Measurements from ENCODE around the gene TEX22. TPM values are rescaled to one million over a fixed set of nuclear protein-coding genes. Genes with fewer than 3 reads are reported as not detected.
A peak's percentile ranks its signal among the peaks of the same experiment; 100 is the strongest.
"Not testable (repeated sequence)": the region's sequence is repeated elsewhere in the genome, so short reads cannot be mapped to it uniquely, and the experiment has no call there.

Gene TEX22
- total and polyA plus RNA-seq, 4 donors, result 0.18 to 2.1 (median 0.77) TPM

DNA sequence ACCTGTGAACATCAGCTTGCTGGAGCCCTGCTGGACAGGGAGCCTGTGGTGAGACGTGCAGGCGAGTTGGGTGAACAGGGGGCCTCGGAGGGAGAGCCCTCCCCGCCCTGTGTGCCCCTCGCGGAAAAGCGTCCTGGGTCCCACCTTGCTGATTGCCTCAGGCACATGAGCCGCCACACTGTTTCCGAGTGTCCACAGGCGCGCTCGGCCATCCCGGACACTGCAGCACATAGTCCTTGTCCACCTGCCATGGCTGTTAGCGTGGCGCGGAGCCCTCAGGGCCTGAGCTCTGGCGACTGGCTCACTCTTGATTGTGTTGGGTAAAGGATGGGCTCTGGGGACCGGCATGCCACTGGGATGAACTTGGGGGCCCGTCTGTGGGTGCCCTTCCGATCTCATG is 43.8 kb upstream of the TEX22 start:
- DNase-seq, result no peak
- H3K4me1 ChIP-seq (ENCODE audit: control insufficient read depth in 1 of 2, insufficient read depth in 2 of 2, low read length in 2 of 2), result no peaks in the 10 kb centered on the region
- intact Hi-C loops (cut with DNase I), result loop anchor here in 1 of 2 donors (5.0 kb wide), 1 partner anchor 262 kb away; no protein-coding TSS in a partner anchor
- WGBS, 2 donors, result 95 to 97% methylated on average over 20 of the region's 20 CpGs
- no peaks in the 10 kb centered on the region for H3K36me3 ChIP-seq (ENCODE audit: control insufficient read depth in 1 of 2, insufficient read depth in 2 of 2, low read length in 1 of 2)
- H3K27me3 ChIP-seq (ENCODE audit: control insufficient read depth in 1 of 2, insufficient read depth in 2 of 2, low read length in 1 of 2), result no peaks in the 10 kb centered on the region
- H3K9me3 ChIP-seq (ENCODE audit: control insufficient read depth, low read length), result no peaks in the 10 kb centered on the region
- H3K27ac ChIP-seq (ENCODE audit: low read depth in 1 of 2, low read length in 2 of 2), result no peak overlapping the region
- no peak for ATAC-seq (ENCODE audit: low FRiP score)
- H3K4me3 ChIP-seq (ENCODE audit: low read length in 2 of 2), result no peak overlapping the region

DNA sequence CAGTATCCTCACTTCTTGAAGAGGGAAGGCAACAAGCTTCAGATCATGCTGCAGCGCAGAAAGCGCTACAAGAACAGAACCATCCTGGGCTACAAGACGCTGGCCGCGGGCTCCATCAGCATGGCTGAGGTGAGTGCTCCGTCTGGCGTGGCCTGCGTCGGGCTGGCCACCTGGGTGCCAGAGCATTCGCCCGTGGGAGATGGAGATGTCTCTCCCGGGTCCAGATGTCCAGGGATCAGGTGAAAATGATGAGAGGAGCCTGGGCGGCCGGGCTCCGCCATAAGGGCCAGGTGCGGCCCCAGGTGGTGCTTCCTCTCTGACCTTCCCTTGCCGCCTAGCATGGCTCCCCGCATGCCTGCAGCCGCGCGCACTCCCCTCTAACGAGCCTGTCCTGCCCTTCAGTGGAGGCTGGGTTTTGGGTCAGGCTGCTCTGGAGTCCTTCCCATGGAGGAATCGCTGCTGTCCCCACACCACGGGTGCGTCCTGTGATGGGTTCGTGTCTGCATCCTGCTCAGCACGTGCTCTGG is 43.2 kb upstream of the TEX22 start:
- intact Hi-C loops (cut with DNase I), result no loop called here
- Histone ChIP-seq H3K27ac (ENCODE audit: low read depth in 1 of 2, low read length in 2 of 2) (no peak overlapping the region), H3K27me3 (ENCODE audit: control insufficient read depth in 1 of 2, insufficient read depth in 2 of 2, low read length in 1 of 2) (no peaks in the 10 kb centered on the region), H3K4me1 (ENCODE audit: control insufficient read depth in 1 of 2, insufficient read depth in 2 of 2, low read length in 2 of 2) (no peaks in the 10 kb centered on the region), H3K4me3 (ENCODE audit: low read length in 2 of 2) (no peak overlapping the region), H3K36me3 (ENCODE audit: control insufficient read depth in 1 of 2, insufficient read depth in 2 of 2, low read length in 1 of 2) (no peaks in the 10 kb centered on the region), H3K9me3 (ENCODE audit: control insufficient read depth, low read length) (no peaks in the 10 kb centered on the region)
- no peak for ATAC-seq (ENCODE audit: low FRiP score)
- DNase-seq, result no peak
- WGBS, 2 donors, result 92 to 93% methylated on average over 27 of the region's 27 CpGs

DNA sequence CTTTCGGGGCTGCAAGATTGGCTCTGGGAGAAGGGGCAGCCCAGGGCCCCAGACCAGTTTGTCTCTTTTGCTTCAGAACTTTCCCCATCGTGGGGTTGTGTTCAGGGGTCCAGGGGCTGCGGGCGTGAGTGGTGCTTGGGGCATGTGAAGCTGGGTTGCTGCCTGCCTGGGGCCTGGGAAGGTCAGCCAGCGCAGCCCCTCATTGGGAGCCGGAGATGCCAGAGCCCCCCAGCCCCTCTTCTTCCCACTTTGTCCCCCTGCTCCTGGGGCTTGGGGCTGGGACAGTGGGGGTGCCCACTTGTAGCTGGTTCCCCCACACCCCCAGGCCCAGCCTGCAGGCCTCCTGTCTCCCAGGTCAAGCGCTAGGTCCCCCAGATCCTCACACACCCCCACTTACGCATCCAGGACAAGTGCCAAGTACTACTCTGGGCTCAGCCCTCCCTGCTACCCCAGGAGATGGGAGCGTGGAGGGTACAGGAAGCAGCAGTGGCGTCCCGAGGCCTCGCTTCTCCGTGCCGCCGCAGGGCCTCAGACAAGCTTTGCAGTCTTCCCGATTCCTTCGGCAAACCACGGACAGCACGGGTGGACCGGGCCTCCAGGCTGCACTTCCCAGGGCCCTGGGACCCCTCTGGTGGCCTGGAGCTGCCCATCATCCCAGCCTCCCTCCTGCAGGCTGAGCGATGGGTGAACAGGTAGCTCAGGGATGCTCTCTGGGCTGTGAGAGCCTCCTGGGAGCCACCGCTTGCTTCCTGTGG is 42.3 kb upstream of the TEX22 start:
- intact Hi-C loops (cut with DNase I), result no loop called here

DNA sequence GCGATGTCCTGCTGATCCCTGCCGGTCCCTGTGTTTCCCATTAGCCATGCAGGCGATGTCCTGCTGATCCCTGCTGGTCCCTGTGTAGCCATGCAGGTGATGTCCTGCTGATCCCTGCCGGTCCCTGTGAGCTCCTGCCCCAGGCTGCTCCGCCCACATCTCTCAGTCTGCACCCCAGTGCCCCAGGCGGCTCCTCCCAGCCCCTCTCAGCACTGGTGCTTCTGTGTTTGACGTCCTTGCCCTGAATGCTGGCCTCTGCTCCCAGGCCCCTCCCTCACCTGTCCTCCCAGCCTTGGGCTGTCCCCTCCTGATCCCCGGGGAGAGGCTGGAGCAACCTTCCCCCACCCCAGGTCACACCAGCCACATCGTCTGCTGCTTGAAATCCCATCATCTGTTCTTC is 41.4 kb upstream of the TEX22 start:
- H3K27me3 ChIP-seq (ENCODE audit: control insufficient read depth in 1 of 2, insufficient read depth in 2 of 2, low read length in 1 of 2), result no peaks in the 10 kb centered on the region
- 83 to 86% methylated on average over 9 of the region's 9 CpGs for WGBS, 2 donors
- no peak overlapping the region for H3K27ac ChIP-seq (ENCODE audit: low read depth in 1 of 2, low read length in 2 of 2)
- no peaks in the 10 kb centered on the region for H3K4me1 ChIP-seq (ENCODE audit: control insufficient read depth in 1 of 2, insufficient read depth in 2 of 2, low read length in 2 of 2)
- ATAC-seq (ENCODE audit: low FRiP score) (no peak), DNase-seq (no peak)
- no peaks in the 10 kb centered on the region for H3K36me3 ChIP-seq (ENCODE audit: control insufficient read depth in 1 of 2, insufficient read depth in 2 of 2, low read length in 1 of 2)
- no peak overlapping the region for H3K4me3 ChIP-seq (ENCODE audit: low read length in 2 of 2)
- no peaks in the 10 kb centered on the region for H3K9me3 ChIP-seq (ENCODE audit: control insufficient read depth, low read length)
- intact Hi-C loops (cut with DNase I), result no loop called here

More for the DNA sequence above, 42.3 kb upstream of the TEX22 start:
- no peaks in the 10 kb centered on the region for H3K4me1 ChIP-seq (ENCODE audit: control insufficient read depth in 1 of 2, insufficient read depth in 2 of 2, low read length in 2 of 2)
- no peak overlapping the region for H3K4me3 ChIP-seq (ENCODE audit: low read length in 2 of 2)
- no peaks in the 10 kb centered on the region for H3K36me3 ChIP-seq (ENCODE audit: control insufficient read depth in 1 of 2, insufficient read depth in 2 of 2, low read length in 1 of 2)
- H3K27me3 ChIP-seq (ENCODE audit: control insufficient read depth in 1 of 2, insufficient read depth in 2 of 2, low read length in 1 of 2), result no peaks in the 10 kb centered on the region
- DNase-seq (no peak), ATAC-seq (ENCODE audit: low FRiP score) (no peak)
- no peaks in the 10 kb centered on the region for H3K9me3 ChIP-seq (ENCODE audit: control insufficient read depth, low read length)
- no peak overlapping the region for H3K27ac ChIP-seq (ENCODE audit: low read depth in 1 of 2, low read length in 2 of 2)
- WGBS, 2 donors, result 89 to 90% methylated on average over 22 of the region's 22 CpGs

DNA sequence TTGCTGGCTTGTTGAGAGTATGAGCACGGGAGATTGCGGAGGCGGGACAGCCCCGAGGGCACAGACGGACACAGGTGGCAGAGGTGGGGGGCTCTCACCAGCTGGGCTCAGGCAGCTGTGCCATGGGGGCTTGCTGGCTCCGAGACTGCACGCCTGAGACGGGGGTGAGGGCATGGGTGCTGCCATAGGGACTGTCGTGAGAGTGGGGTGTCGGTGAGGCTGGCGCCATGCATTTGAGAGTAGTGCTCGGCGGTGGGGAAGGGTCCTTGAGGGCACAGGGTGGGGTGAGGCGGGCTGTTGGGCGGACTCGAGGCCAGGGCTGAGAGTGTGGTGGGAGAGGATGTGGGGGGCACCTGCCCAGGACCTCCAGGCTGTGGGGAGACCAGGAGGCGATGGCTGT is 40.7 kb upstream of the TEX22 start:
- Histone ChIP-seq H3K4me3 (ENCODE audit: low read length in 2 of 2) (no peak overlapping the region), H3K4me1 (ENCODE audit: control insufficient read depth in 1 of 2, insufficient read depth in 2 of 2, low read length in 2 of 2) (no peaks in the 10 kb centered on the region), H3K36me3 (ENCODE audit: control insufficient read depth in 1 of 2, insufficient read depth in 2 of 2, low read length in 1 of 2) (no peaks in the 10 kb centered on the region), H3K27ac (ENCODE audit: low read depth in 1 of 2, low read length in 2 of 2) (no peak overlapping the region), H3K27me3 (ENCODE audit: control insufficient read depth in 1 of 2, insufficient read depth in 2 of 2, low read length in 1 of 2) (no peaks in the 10 kb centered on the region), H3K9me3 (ENCODE audit: control insufficient read depth, low read length) (no peaks in the 10 kb centered on the region)
- peak; percentile 15 for ATAC-seq (ENCODE audit: low FRiP score)
- DNase-seq, result no peak
- intact Hi-C loops (cut with DNase I), result no loop called here
- 92 to 96% methylated on average over 17 of the region's 17 CpGs for WGBS, 2 donors

DNA sequence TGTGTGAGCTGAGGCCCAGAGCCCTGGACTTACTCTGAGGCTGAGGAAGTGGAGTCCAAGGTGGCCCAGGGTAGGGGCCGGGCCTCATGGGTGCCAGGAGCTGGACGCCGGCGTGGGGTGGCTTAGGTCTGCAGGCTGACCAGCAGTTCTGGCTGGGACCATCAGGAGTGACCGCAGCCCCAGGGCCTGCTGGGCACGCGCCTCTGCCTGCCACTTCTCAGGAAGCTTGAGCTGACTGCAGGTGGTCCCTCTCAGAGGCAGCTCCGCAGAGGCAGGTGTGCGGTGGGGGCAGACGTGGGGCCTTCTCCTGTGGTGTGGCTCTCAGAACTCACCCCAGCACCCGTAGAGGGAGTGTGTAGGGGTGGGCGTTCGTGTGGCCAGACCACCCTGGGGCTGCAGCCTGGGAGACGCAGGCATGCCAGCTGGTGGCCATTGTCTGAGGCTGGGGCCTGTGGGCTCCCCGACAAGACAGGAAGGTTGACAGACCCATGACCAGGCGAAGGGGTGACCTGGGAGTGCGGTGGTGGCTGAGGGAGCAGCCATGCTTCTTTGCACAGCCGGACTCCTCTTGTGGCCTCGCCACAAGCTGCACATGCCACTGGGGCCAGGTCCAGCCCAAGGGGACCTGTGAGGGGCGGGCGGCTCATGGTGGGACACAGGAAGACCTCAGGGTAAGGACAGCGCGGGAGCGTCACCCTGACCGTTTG is 40.0 kb upstream of the TEX22 start:
- DNase-seq (no peak), ATAC-seq (ENCODE audit: low FRiP score) (peak; percentile 40)
- Histone ChIP-seq H3K4me3 (ENCODE audit: low read length in 2 of 2) (no peak overlapping the region), H3K27ac (ENCODE audit: low read depth in 1 of 2, low read length in 2 of 2) (no peak overlapping the region), H3K36me3 (ENCODE audit: control insufficient read depth in 1 of 2, insufficient read depth in 2 of 2, low read length in 1 of 2) (no peaks in the 10 kb centered on the region), H3K27me3 (ENCODE audit: control insufficient read depth in 1 of 2, insufficient read depth in 2 of 2, low read length in 1 of 2) (no peaks in the 10 kb centered on the region), H3K4me1 (ENCODE audit: control insufficient read depth in 1 of 2, insufficient read depth in 2 of 2, low read length in 2 of 2) (no peaks in the 10 kb centered on the region), H3K9me3 (ENCODE audit: control insufficient read depth, low read length) (no peaks in the 10 kb centered on the region)
- 93 to 95% methylated on average over 25 of the region's 25 CpGs for WGBS, 2 donors
- intact Hi-C loops (cut with DNase I), result no loop called here

DNA sequence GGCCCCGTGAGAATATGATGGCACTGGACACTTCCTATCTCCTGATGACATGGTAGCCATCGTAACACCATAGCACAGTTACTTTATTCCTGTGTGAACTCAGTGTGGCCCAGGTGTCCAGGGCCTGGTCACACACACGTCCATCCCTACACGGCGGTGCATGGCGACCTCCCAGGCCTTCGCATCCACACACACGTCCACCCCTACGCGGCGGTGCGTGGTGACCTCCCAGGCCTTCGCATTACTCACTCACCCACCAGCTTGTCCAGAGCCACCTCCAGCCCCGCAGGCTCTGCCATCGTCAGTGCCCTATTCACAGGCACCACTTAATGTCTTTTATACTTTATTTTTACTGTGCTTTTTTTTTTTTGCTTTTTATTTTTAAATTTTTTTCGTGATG is 39.4 kb upstream of the TEX22 start:
- WGBS, 2 donors, result 94 to 97% methylated on average over 16 of the region's 16 CpGs
- H3K36me3 ChIP-seq (ENCODE audit: control insufficient read depth in 1 of 2, insufficient read depth in 2 of 2, low read length in 1 of 2), result no peaks in the 10 kb centered on the region

DNA sequence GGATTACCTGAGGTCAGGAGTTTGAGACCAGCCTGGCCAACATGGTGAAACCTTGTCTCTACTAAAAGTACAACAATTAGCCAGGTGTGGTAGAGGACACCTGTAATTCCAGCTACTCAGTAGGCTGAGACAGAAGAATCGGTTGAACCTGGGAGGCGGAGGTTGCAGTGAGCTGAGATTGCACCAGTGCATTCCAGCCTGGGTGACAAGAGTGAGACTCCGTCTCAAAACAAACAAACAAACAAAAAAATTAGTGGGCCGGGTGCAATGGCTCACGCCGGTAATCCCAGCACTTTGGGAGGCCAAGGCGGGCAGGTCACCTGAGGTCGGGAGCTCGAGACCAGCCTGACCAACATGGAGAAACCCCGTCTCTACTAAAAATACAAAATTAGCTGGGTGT is 36.9 kb upstream of the TEX22 start:
- H3K27ac ChIP-seq (ENCODE audit: low read depth in 1 of 2, low read length in 2 of 2); H3K4me3 ChIP-seq (ENCODE audit: low read length in 2 of 2); intact Hi-C loops (cut with DNase I); DNase-seq; H3K27me3 ChIP-seq (ENCODE audit: control insufficient read depth in 1 of 2, insufficient read depth in 2 of 2, low read length in 1 of 2); H3K4me1 ChIP-seq (ENCODE audit: control insufficient read depth in 1 of 2, insufficient read depth in 2 of 2, low read length in 2 of 2); ATAC-seq (ENCODE audit: low FRiP score); H3K36me3 ChIP-seq (ENCODE audit: control insufficient read depth in 1 of 2, insufficient read depth in 2 of 2, low read length in 1 of 2); H3K9me3 ChIP-seq (ENCODE audit: control insufficient read depth, low read length): not testable (repeated sequence)
- WGBS, 2 donors, result 93 to 96% methylated on average over 8 to 10 of the region's 10 CpGs

More for the DNA sequence above, 39.4 kb upstream of the TEX22 start:
- DNase-seq (no peak), ATAC-seq (ENCODE audit: low FRiP score) (no peak)
- no peaks in the 10 kb centered on the region for H3K9me3 ChIP-seq (ENCODE audit: control insufficient read depth, low read length)
- H3K27me3 ChIP-seq (ENCODE audit: control insufficient read depth in 1 of 2, insufficient read depth in 2 of 2, low read length in 1 of 2), result no peaks in the 10 kb centered on the region
- intact Hi-C loops (cut with DNase I), result no loop called here
- H3K27ac ChIP-seq (ENCODE audit: low read depth in 1 of 2, low read length in 2 of 2), result no peak overlapping the region
- H3K4me3 ChIP-seq (ENCODE audit: low read length in 2 of 2), result no peak overlapping the region
- H3K4me1 ChIP-seq (ENCODE audit: control insufficient read depth in 1 of 2, insufficient read depth in 2 of 2, low read length in 2 of 2), result no peaks in the 10 kb centered on the region
